ENCODE results near the gene HSF5.

GRCh38 chr17:58452738-58453137 lies 35.5 kb downstream of the HSF5 start:
- no peak for TF ChIP-seq POLR2AphosphoS5 (IDR thresholded peaks at IDR 0.05)
- TF ChIP-seq, protein P1, sequence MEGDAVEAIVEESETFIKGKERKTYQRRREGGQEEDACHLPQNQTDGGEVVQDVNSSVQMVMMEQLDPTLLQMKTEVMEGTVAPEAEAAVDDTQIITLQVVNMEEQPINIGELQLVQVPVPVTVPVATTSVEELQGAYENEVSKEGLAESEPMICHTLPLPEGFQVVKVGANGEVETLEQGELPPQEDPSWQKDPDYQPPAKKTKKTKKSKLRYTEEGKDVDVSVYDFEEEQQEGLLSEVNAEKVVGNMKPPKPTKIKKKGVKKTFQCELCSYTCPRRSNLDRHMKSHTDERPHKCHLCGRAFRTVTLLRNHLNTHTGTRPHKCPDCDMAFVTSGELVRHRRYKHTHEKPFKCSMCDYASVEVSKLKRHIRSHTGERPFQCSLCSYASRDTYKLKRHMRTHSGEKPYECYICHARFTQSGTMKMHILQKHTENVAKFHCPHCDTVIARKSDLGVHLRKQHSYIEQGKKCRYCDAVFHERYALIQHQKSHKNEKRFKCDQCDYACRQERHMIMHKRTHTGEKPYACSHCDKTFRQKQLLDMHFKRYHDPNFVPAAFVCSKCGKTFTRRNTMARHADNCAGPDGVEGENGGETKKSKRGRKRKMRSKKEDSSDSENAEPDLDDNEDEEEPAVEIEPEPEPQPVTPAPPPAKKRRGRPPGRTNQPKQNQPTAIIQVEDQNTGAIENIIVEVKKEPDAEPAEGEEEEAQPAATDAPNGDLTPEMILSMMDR (IDR thresholded peaks at IDR 0.05), result no peak

All from stomach (tissue), 4 donors.